NCI-H2227 treated with DMSO at 0.1 percent for 48 hours (cell line): ENCODE measurements around the gene DUXB.

ENCODE experiments used
- DNase-seq: peaks from one replicate; lab custom pipeline; 2025; lab: John Stamatoyannopoulos, UW

Gene DUXB

DNA sequence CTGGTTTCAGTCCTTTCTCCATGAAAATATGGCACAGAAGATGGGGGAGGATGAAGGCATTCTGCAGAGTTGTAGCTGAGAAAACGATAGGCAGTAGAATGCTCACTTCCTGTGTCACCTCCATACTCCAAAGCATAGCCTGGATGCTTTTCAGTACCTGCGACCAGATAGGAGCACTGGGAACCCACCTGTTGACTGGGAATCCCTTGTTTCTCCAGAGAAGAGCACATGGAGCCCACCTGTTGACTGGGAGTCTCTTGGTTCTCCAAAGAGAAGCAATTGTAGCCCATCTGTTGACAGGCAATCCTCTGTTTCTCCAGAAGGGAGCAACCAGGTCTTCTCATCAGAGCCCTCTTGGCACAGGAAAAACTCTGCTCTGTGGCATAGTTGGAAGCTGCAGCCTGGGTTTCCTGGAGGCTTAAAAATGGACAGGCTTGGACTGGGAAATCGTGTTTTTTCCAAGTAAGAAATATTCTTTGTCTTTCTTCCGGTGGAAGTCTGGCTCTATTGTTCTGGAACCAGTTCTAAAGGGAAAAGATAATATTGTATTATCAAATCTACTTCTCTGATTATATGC lies 40.4 kb downstream of the DUXB start:
- no peak for DNase-seq

DNA sequence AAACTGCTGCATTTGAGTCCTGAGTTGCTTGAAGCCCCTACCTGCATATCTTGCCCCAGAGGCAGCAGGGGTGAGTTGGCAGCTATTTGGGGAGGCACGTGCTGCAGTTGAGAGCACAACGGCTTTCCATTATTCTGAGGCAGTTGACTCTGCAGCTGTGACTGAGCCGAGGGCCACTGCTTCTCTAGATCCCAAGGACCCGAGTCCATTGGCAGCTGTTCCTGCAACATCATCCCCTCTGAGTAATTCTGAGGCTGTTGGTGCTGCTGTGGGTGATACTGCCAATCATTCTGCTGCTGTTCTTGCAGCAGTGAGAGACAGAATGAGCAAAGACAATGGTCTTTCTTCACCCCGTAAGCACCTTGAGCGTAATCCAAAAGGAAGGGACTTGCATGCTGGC lies 40.9 kb downstream of the DUXB start:
- no peak for DNase-seq

DNA sequence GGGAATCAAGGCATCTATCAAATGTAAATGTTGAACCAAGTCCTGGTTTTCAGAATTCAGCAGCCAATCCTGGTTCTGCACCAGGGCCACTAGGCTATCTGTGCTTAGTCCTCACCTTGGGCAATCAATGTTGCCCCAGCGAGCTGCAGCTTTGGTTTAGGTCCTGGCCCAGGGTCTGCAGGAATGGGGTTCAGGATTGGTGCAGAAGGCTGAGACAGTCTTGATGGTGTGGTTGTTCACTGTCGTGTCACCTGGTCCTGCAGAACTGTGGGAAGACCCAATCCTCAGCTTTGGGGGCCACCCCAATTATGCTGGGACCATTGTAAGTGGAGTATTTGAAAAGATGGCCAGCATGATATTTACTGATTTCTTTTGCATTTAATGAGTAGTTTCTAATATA lies 43.1 kb downstream of the DUXB start:
- no peak for DNase-seq

DNA sequence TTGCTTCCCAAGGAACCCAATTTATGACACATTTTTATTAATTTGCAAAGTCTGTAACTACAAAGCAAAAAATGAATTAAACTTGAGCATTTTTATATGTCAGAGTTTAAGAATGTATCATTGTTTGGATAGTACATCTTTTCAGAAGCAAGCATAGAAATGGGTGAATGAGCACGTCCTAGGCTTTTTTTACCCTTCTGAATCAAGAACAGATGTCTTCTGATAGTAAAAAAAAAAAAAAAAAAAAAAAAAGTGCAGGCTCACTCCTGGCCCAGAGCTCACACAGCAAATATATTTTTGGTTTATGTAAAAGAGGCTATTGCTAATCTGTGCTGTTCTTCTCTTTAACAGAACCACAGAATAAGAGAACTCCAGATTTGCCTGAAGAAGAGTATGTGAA lies 47.3 kb downstream of the DUXB start:
- DNase-seq = no peak

DNA sequence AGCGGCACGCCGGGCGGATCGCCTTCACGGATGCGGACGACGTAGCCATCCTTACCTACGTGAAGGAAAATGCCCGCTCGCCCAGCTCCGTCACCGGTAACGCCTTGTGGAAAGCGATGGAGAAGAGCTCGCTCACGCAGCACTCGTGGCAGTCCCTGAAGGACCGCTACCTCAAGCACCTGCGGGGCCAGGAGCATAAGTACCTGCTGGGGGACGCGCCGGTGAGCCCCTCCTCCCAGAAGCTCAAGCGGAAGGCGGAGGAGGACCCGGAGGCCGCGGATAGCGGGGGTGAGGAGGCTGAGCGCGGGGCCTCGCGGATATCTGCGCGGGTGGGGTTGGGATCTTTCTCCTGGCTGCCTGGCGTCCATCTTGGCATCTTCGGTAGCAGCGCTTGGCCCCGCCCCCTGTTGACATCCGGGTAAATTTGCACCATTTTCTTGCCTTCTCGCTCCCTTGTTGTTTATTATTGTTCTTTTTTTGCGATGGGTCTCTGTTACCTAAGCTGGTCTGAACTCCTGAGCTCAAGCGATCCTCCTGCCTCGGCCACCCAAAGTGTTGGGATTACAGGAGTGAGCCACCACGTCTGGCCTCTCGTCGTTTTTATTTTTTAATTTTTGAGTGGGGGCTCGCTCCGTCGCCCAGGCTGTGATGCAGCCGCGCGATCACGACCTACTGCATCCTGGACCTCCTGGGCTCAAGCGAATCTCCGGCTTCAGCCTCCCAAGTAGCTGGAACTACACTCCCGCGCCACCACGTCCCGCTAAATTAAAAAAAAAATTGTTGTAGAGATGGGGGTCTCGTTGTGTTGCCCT lies 52.8 kb downstream of the DUXB start:
- DNase-seq = peak; percentile 37

DNA sequence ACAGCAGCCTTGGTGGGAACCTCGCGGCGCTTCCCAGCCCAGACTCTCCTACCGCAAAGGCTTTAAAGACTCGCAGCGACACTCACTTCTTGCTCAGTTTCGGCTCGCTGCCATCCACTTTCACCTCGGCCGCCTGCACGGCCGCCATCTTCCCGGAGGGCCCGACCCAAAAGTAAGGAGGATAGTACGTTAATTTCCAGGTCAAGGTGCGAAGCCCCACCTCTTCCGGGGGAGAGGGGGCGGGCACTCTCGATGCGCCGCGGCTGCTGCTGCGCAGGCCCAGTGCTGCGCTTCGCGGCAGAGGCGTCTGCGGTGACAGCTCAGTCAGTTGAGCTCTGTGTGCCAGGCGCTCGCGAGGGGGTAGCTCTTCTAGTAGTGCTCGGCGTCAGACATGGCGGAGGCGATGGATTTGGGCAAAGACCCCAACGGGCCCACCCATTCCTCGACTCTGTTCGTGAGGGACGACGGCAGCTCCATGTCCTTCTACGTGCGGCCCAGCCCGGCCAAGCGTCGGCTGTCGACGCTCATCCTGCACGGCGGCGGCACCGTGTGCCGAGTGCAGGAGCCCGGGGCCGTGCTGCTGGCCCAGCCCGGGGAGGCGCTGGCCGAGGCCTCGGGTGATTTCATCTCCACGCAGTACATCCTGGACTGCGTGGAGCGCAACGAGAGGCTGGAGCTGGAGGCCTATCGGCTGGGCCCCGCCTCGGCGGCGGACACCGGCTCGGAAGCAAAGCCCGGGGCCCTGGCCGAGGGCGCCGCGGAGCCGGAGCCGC lies 53.6 kb downstream of the DUXB start, which contains the start of the genes KARS1 and TERF2IP:
TSS of gene KARS1 (minus strand) at position 174 of the 773 bp plus-strand sequence. CDS start at position 148, 26 bp downstream.
TSS of gene TERF2IP (plus strand) at position 282 of the 773 bp plus-strand sequence. CDS start at position 392, 110 bp downstream.
- peak; percentile 78 for DNase-seq

DNA sequence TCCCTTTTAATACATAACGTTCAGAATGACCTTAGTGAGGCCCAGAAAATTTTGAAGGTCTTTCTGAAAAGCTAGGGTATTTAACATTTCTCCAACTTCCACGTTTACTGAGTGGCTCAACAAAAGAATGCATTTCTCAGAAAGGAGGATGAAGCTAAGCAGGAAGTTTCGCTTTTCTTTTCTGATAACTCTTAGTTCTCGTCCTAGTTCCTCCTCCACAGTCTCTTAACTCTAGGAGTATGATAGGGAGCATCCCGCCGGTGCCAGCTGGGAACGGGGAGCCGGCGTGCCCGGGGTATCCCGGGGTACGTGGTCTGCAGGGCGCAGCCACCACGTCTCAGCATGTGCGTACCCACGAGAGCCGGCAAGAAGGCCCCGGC lies 54.2 kb downstream of the DUXB start:
- DNase-seq = no peak

DNA sequence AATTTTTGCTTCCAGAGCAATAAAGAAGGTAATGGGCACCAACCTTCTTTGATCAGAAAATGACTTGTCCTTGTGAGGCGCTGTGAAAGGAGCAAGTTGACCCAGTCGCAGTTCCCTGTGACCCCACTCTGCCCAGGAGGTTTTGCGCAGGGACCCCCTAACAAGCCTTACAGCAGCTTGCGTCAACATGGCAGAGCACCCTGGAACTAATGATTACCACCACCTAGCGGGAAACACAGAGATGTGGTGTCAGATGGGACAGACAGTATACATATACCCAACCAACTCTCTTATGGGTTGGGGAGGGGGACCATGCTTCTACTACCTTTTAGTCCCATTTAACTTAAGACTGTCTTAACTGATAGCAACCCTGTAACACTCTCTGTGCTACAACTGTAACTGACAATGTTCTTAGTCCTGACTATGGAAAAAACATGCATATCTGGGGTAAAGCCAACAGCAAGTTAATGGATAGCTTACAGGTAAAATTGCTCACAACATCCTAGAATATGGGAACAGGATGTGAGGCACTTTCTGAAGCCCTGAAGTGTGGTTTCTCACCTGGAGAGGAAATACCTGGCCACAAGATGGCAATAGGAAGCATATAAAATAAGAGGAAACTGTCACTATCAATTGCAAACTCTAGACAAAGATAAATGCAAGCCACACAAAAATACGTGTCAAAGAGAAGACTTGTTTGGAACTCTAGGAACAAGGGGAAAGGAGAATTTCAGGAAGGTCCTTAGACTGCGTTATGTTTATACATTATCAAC lies 56.8 kb downstream of the DUXB start:
- no peak for DNase-seq
